Keratinocyte (primary cell): ENCODE data around the gene NFASC. TPM values are rescaled to one million over a fixed set of nuclear protein-coding genes. Genes with fewer than 3 reads are reported as not detected.

Experiments
- DNase-seq: peaks from one replicate; pipeline ENCODE4 v3.0.0-alpha.2; 2011; ENCODE audit warnings: low read depth, missing footprints, low spot score
- FAIRE-seq: peaks from 2 replicates; lab custom pipeline; 2011; peaks lifted over from hg19 to GRCh38; lab: Jason Lieb, UNC
- H2AFZ ChIP-seq: 2 replicates; pipeline ENCODE4 v1.6.0; 2012; ENCODE audit warnings: low read length, control low read depth, inconsistent platforms; ENCODE audit not compliant: control insufficient read depth
- H3K27ac ChIP-seq: 2 replicates; pipeline ENCODE4 v1.5.1; 2011; ENCODE audit warnings: low read length; ENCODE audit not compliant: control insufficient read depth, insufficient read depth
- H3K27me3 ChIP-seq: 3 replicates; pipeline ENCODE4 v1.6.0; 2011; ENCODE audit warnings: low read length; ENCODE audit not compliant: control insufficient read depth, insufficient read depth; ENCODE audit errors: extremely low read depth
- H3K36me3 ChIP-seq, 2 experiments: 2 replicates in 1 of 2; 3 replicates in 1 of 2; pipeline ENCODE4 v1.5.1; 2011; ENCODE audit warnings: low read length in 2 of 2, mild to moderate bottlenecking in 1 of 2; ENCODE audit not compliant: control insufficient read depth in 2 of 2, insufficient read depth in 2 of 2; ENCODE audit errors: extremely low read depth in 1 of 2
- H3K4me1 ChIP-seq: 3 replicates; pipeline ENCODE4 v1.5.1; 2011; ENCODE audit warnings: low read length; ENCODE audit not compliant: control insufficient read depth, insufficient read depth; ENCODE audit errors: extremely low read depth
- H3K4me2 ChIP-seq: 3 replicates; pipeline ENCODE4 v1.6.0; 2011; ENCODE audit warnings: low read depth, low read length; ENCODE audit not compliant: control insufficient read depth, insufficient read depth; ENCODE audit errors: extremely low read depth
- H3K4me3 ChIP-seq, 3 experiments: fragments of 200-600 bp in 1 of 3; sonication (generic) in 1 of 3; 2 replicates in 2 of 3; 3 replicates in 1 of 3; pipeline ENCODE4 v1.5.1; 2011 to 2016; ENCODE audit warnings: low read length in 3 of 3, mild to moderate bottlenecking in 3 of 3, control low read depth in 2 of 3, inconsistent platforms in 1 of 3, low read depth in 1 of 3, mixed read lengths in 1 of 3, mixed run types in 1 of 3, moderate library complexity in 1 of 3; ENCODE audit not compliant: control insufficient read depth in 2 of 3, insufficient read depth in 2 of 3; ENCODE audit errors: extremely low read depth in 1 of 3
- H3K79me2 ChIP-seq: 2 replicates; pipeline ENCODE4 v1.6.0; 2012; ENCODE audit warnings: low read length; ENCODE audit not compliant: control insufficient read depth, insufficient read depth
- H3K9ac ChIP-seq: 3 replicates; pipeline ENCODE4 v1.6.0; 2011; ENCODE audit warnings: low read length; ENCODE audit not compliant: control insufficient read depth, insufficient read depth; ENCODE audit errors: extremely low read depth
- H3K9me1 ChIP-seq: 3 replicates; pipeline ENCODE4 v1.6.0; 2011; ENCODE audit warnings: low read length; ENCODE audit not compliant: control insufficient read depth, insufficient read depth; ENCODE audit errors: extremely low read depth
- H3K9me3 ChIP-seq: 2 replicates; pipeline ENCODE4 v1.5.1; 2012; ENCODE audit warnings: low read depth, low read length; ENCODE audit not compliant: control insufficient read depth
- H4K20me1 ChIP-seq: 3 replicates; pipeline ENCODE4 v1.6.0; 2011; ENCODE audit warnings: low read length; ENCODE audit not compliant: control insufficient read depth, insufficient read depth; ENCODE audit errors: extremely low read depth
- CTCF ChIP-seq, 3 experiments: IDR thresholded peaks in 1 of 3; conservative IDR thresholded peaks in 1 of 3; optimal IDR thresholded peaks in 1 of 3; 2 replicates in 2 of 3; 3 replicates in 1 of 3; pipeline versions ENCODE3 to v1.5.1; 2011; ENCODE audit warnings: low read length in 3 of 3, mild to moderate bottlenecking in 3 of 3, moderate library complexity in 2 of 3, control low read depth in 1 of 3, inconsistent platforms in 1 of 3; ENCODE audit not compliant: insufficient read depth in 2 of 3; ENCODE audit errors: extremely low read depth in 1 of 3
- EZH2 ChIP-seq: IDR thresholded peaks from one replicate; pipeline ENCODE4 v1.6.1; 2012; ENCODE audit warnings: inconsistent platforms, mild to moderate bottlenecking, low read length, moderate library complexity
- dilution Hi-C: fragments of 300-500 bp; cut with MboI; formaldehyde crosslinking; loops from one replicate; pipeline ENCODE4 v1.7.0; 2020; ENCODE audit warnings: low sequenced_read_pairs; ENCODE audit not compliant: extremely low pct_ligation_motif_present
- polyA plus RNA-seq, 5 experiments: library from polyadenylated mRNA; depleted of rRNA in 3 of 5; stranded (reverse) in 3 of 5; stranded (forward) in 1 of 5; unstranded in 1 of 5; fragments of >200 nt; gene quantifications; 1 replicate in 1 of 5; 2 replicates in 3 of 5; 3 replicates in 1 of 5; pipeline versions ENCODE4 v1.2.1 to v1.2.3, GENCODE V29; 2011 to 2012; ENCODE audit warnings: missing spikeins in 2 of 5, low read depth in 1 of 5, low replicate concordance in 1 of 5

NFASC gene
- polyA plus RNA-seq, 1 donor (not counting 4 experiments of a cell fraction or from before 2014, with no cell fraction given) = 4.3 TPM

GRCh38 chr1:205037539-205037938 lies 166.9 kb downstream of the NFASC start:
- peaks cover 31% of the 10 kb centered on the region for H3K27me3 ChIP-seq
- H3K27ac ChIP-seq = no peak overlapping the region
- no peak overlapping the region for H2AFZ ChIP-seq
- no peak overlapping the region for H3K4me2 ChIP-seq
- dilution Hi-C loops = no loop called here
- H4K20me1 ChIP-seq = no peaks in the 10 kb centered on the region
- H3K9me1 ChIP-seq = no peaks in the 10 kb centered on the region
- H3K79me2 ChIP-seq = no peaks in the 10 kb centered on the region
- H3K36me3 ChIP-seq = no peaks in the 10 kb centered on the region
- H3K4me3 ChIP-seq = no peak overlapping the region
- no peak overlapping the region for H3K9ac ChIP-seq
- no peak for DNase-seq
- no peaks in the 10 kb centered on the region for H3K9me3 ChIP-seq
- TF ChIP-seq EZH2 (no peak), CTCF (optimal IDR thresholded peaks at IDR 0.05 in 1 of 3, IDR thresholded peaks at IDR 0.05 in 1 of 3, conservative IDR thresholded peaks at IDR 0.05 in 1 of 3; ENCODE audit: extremely low read depth in 1 of 3, insufficient read depth in 2 of 3, low read length in 3 of 3) (no peak)
- no peaks in the 10 kb centered on the region for H3K4me1 ChIP-seq
- no peak for FAIRE-seq

GRCh38 chr1:205038132-205038786 lies 167.6 kb downstream of the NFASC start:
- Histone ChIP-seq H3K27me3 (peaks cover 37% of the 10 kb centered on the region), H3K4me1 (no peaks in the 10 kb centered on the region), H3K9me3 (no peaks in the 10 kb centered on the region), H3K4me3 (no peak overlapping the region), H3K36me3 (no peaks in the 10 kb centered on the region), H4K20me1 (no peaks in the 10 kb centered on the region), H3K9me1 (no peaks in the 10 kb centered on the region), H3K4me2 (no peak overlapping the region), H3K27ac (no peak overlapping the region), H3K9ac (no peak overlapping the region), H2AFZ (no peak overlapping the region), H3K79me2 (no peaks in the 10 kb centered on the region)
- no peak for TF ChIP-seq EZH2
- TF ChIP-seq CTCF (optimal IDR thresholded peaks at IDR 0.05 in 1 of 3, IDR thresholded peaks at IDR 0.05 in 1 of 3, conservative IDR thresholded peaks at IDR 0.05 in 1 of 3; ENCODE audit: extremely low read depth in 1 of 3, insufficient read depth in 2 of 3, low read length in 3 of 3) = no peak
- no peak for DNase-seq
- FAIRE-seq = no peak
- dilution Hi-C loops = no loop called here
